Activated CD8-positive, alpha-beta T cell treated with anti-CD3 and anti-CD28 coated beads for 36 hours (primary cell): ENCODE measurements around the gene PARM1. TPM values are rescaled to one million over a fixed set of nuclear protein-coding genes. Genes with fewer than 3 reads are reported as not detected.

Experiments
- ATAC-seq: fragments of 200-7000 bp; cut with Tn5 transposase; one replicate; pipeline ENCODE4 v1.10.0; 2021; ENCODE audit warnings: mild to moderate bottlenecking, moderate library complexity
- CTCF ChIA-PET: fragments of 350-600 bp; sonication (Branson Sonifier 250); formaldehyde crosslinking; loops from one replicate; lab custom pipeline; 2021; ENCODE audit warnings: antibody characterized with exemption; lab: Charles Lee
- POLR2A ChIA-PET: fragments of 350-600 bp; sonication (Branson Sonifier 250); formaldehyde crosslinking; loops from one replicate; lab custom pipeline; 2021; ENCODE audit warnings: antibody characterized with exemption; lab: Charles Lee
- DNase-seq: peaks from one replicate; pipeline ENCODE4 v3.0.0-alpha.2; 2020
- H3K27ac Mint-ChIP-seq: one replicate; pipeline ENCODE4 v1.8.0; 2021; ENCODE audit warnings: mild to moderate bottlenecking, mixed read lengths
- H3K27me3 Mint-ChIP-seq: one replicate; pipeline ENCODE4 v1.8.0; 2021; ENCODE audit warnings: mixed read lengths
- H3K36me3 Mint-ChIP-seq: one replicate; pipeline ENCODE4 v1.8.0; 2021; ENCODE audit warnings: low read depth, mixed read lengths
- H3K4me1 Mint-ChIP-seq: one replicate; pipeline ENCODE4 v1.8.0; 2021; ENCODE audit warnings: low read depth, mixed read lengths
- H3K4me3 Mint-ChIP-seq: one replicate; pipeline ENCODE4 v1.8.0; 2021; ENCODE audit warnings: mild to moderate bottlenecking, moderate library complexity, mixed read lengths
- H3K9me3 Mint-ChIP-seq: one replicate; pipeline ENCODE4 v1.8.0; 2021; ENCODE audit warnings: mixed read lengths
- intact Hi-C: fragments of 100-400 bp; cut with micrococcal nuclease; formaldehyde crosslinking; loops from one replicate; pipeline ENCODE4 v1.10.0; 2022
- total RNA-seq, 2 experiments: library from RNA; stranded (reverse); gene quantifications; one replicate each; pipeline ENCODE4 v1.2.3, GENCODE V29; 2021
- TF ChIP-seq, protein P1 (sequence below): fragments of 200-600 bp; IDR thresholded peaks from one replicate; pipeline ENCODE4 v1.8.0; 2022; ENCODE audit warnings: antibody characterized with exemption, mild to moderate bottlenecking

The PARM1 gene
- total RNA-seq, 2 experiments from 2014 or later, result 0.07 TPM; not detected in 1

DNA sequence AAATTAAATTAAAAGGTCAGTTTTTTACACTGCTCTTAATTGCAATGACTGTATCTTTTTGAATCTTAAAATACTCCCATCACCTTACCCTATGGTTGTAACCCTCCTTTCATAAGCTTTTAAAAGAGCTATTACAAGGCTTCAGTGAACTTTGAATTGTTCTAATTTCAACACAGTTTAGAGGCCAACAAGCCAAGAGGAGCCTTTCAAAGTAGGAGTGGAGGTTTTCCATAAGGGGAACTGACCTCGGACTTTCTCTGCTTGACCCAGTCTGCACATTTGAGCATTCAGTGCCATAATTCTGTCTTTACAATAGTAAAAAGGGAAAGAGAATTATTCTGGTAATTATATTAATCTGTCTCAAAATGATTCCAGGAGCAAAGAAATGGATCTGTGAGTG lies 98.9 kb downstream of the PARM1 start:
- ChIA-PET POLR2A (no interaction called here), CTCF (interaction anchor here (0.6 kb wide), 1 partner anchor 36 kb away, joined by 3 read pairs; no protein-coding TSS in a partner anchor)
- Mint-ChIP-seq H3K36me3 (no peaks in the 10 kb centered on the region), H3K27me3 (peaks cover 2% of the 10 kb centered on the region), H3K27ac (no peak overlapping the region), H3K4me1 (no peaks in the 10 kb centered on the region), H3K4me3 (no peak overlapping the region), H3K9me3 (no peaks in the 10 kb centered on the region)
- no peak for ATAC-seq
- intact Hi-C loops, result no loop called here
- no peak for DNase-seq
- TF ChIP-seq, protein P1, sequence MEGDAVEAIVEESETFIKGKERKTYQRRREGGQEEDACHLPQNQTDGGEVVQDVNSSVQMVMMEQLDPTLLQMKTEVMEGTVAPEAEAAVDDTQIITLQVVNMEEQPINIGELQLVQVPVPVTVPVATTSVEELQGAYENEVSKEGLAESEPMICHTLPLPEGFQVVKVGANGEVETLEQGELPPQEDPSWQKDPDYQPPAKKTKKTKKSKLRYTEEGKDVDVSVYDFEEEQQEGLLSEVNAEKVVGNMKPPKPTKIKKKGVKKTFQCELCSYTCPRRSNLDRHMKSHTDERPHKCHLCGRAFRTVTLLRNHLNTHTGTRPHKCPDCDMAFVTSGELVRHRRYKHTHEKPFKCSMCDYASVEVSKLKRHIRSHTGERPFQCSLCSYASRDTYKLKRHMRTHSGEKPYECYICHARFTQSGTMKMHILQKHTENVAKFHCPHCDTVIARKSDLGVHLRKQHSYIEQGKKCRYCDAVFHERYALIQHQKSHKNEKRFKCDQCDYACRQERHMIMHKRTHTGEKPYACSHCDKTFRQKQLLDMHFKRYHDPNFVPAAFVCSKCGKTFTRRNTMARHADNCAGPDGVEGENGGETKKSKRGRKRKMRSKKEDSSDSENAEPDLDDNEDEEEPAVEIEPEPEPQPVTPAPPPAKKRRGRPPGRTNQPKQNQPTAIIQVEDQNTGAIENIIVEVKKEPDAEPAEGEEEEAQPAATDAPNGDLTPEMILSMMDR, result no peak

DNA sequence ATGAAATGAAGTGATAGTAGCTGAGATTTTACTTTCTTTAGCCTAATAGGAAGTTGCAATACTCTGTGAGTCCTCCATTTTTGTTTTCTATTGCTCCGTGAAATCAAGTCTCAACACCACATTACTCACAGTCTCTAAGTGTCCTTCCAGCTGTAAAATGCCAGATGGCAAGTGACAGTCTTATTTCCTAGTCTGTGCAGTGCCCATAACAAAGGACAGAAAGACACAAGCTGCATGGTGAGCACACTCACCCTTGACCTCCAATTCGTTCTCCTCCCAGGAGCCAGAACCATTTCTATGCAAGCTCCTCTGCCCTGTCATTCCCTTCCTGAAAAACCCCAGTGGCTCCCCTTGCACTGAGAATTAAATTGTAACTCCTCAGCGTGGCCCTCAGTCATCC lies 101.6 kb downstream of the PARM1 start:
- peaks cover 2% of the 10 kb centered on the region for H3K27me3 Mint-ChIP-seq
- no peak overlapping the region for H3K27ac Mint-ChIP-seq
- TF ChIP-seq, protein P1, result no peak
- ChIA-PET CTCF (no interaction called here), POLR2A (no interaction called here)
- no peaks in the 10 kb centered on the region for H3K4me1 Mint-ChIP-seq
- intact Hi-C loops, result no loop called here
- DNase-seq (no peak), ATAC-seq (no peak)
- H3K9me3 Mint-ChIP-seq, result no peaks in the 10 kb centered on the region
- no peak overlapping the region for H3K4me3 Mint-ChIP-seq
- H3K36me3 Mint-ChIP-seq, result no peaks in the 10 kb centered on the region

DNA sequence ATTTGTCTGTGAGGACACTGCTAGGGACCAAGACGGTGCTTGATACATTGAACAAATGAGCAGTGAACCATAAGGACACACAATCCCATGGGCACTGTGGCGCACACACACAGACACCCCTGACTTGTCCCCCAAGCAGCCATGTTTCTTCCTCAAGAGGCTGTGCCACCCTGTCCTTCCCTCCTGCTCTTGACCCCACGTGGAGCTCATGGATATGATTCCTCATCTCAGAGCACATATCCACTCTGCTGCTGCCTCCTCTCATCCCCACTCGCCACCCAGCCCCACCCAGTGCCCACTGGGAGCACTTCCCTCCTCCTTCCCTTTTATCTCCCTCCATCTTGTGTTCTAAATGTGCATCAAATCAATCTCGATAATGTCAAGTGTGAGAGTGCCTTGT lies 102.4 kb downstream of the PARM1 start:
- no peaks in the 10 kb centered on the region for H3K9me3 Mint-ChIP-seq
- ATAC-seq (no peak), DNase-seq (no peak)
- H3K4me3 Mint-ChIP-seq, result no peak overlapping the region
- ChIA-PET CTCF (no interaction called here), POLR2A (no interaction called here)
- H3K27me3 Mint-ChIP-seq, result no peaks in the 10 kb centered on the region
- TF ChIP-seq, protein P1, result no peak
- no peaks in the 10 kb centered on the region for H3K4me1 Mint-ChIP-seq
- H3K36me3 Mint-ChIP-seq, result no peaks in the 10 kb centered on the region
- no peak overlapping the region for H3K27ac Mint-ChIP-seq
- intact Hi-C loops, result no loop called here

DNA sequence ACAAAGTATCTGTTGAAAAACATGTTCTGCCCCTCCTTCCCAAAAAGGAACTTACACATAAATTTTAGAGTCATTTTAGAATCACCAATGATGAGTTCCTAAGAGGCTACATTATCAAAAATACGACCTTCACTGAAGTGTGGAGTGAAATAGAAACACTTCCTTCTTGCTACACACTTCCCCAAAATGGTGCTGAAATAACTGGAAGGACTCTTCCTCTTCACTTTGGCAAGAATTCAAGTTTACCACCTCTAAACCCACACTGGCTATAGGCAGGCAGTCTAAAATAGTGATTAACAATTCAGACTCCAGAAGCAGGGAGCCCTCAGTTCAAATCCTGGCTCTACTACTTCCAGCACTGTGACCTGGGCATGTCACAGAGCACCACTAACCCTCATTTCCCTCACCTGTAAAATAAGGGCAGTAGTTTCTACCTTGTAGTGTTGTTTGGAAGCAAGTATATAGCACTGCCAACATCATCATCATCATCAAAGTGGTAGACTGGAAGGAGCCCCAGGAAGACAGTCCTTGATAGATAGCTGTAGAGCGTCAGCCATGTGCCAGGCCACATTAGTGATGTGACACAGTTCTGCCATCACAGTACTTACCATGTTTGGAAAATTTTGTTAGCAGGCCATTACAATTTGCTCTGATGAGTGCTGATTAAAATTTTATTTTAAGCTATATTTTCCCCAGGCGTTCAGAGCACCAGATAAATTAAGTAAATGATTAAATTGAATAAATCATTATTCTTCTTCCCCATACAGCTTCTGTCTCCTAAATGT lies 103.3 kb downstream of the PARM1 start:
- H3K27ac Mint-ChIP-seq, result no peak overlapping the region
- no peak for DNase-seq
- H3K9me3 Mint-ChIP-seq, result no peaks in the 10 kb centered on the region
- no peaks in the 10 kb centered on the region for H3K27me3 Mint-ChIP-seq
- ATAC-seq, result no peak
- H3K36me3 Mint-ChIP-seq, result no peaks in the 10 kb centered on the region
- no peak overlapping the region for H3K4me3 Mint-ChIP-seq
- intact Hi-C loops, result no loop called here
- POLR2A ChIA-PET, result interaction anchor here (0.8 kb wide), 1 partner anchor 9 kb away, joined by 3 read pairs; no protein-coding TSS in a partner anchor
- TF ChIP-seq, protein P1, result no peak
- CTCF ChIA-PET, result no interaction called here
- no peaks in the 10 kb centered on the region for H3K4me1 Mint-ChIP-seq

DNA sequence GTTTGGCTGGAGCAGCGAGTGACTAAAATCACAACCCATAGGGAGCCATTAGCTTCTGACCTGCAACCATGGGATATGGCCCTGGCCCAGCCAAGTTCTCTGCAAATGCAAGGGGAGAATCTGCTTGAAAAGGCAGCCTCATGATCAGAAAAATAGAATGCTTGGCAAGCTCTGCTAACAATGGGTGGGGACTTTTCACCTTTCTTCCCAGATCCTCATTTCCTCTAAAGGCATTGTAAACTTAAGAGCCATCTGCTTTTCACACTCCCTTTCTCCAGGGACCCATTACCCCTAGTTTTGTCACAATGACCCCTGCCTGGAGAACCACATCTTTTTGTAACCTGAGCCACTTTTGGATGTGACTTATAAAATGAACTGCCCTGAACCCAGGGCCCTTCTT lies 104.3 kb downstream of the PARM1 start:
- no peak overlapping the region for H3K4me3 Mint-ChIP-seq
- H3K9me3 Mint-ChIP-seq, result no peaks in the 10 kb centered on the region
- no peak for ATAC-seq
- TF ChIP-seq, protein P1, result no peak
- no peak overlapping the region for H3K27ac Mint-ChIP-seq
- no peak for DNase-seq
- no peaks in the 10 kb centered on the region for H3K36me3 Mint-ChIP-seq
- intact Hi-C loops, result no loop called here
- CTCF ChIA-PET, result no interaction called here
- no peaks in the 10 kb centered on the region for H3K4me1 Mint-ChIP-seq
- H3K27me3 Mint-ChIP-seq, result no peaks in the 10 kb centered on the region
- POLR2A ChIA-PET, result interaction anchor here (0.8 kb wide), 1 partner anchor 10 kb away, joined by 3 read pairs; no protein-coding TSS in a partner anchor
